Measurements from ENCODE around the gene WDR7. TPM values are rescaled to one million over a fixed set of nuclear protein-coding genes. Genes with fewer than 3 reads are reported as not detected.

The WDR7 gene
- total and polyA plus RNA-seq, 10 of the 15 experiments (the other 5 are each of a cell fraction or from before 2014, with no cell fraction given) = 2.8 to 16.5 (median 11.7) TPM

DNA sequence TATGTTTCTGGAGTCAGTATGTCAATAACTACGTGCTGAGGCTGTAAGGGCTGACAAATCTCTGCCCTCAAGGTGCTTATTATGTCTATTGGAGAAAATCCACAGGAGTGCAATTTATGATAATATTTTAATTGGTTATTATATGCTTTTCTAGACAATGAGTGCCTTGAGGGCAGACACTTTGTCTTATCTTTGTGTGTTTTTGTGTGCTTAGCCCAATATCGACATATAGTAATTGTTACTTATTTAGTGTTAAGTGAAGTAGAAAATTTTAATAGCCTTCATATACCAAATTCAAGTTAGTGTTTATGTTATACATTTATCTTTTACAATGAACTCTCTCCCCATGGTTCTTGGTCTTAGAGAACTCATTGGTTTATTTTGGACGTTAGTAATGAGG lies 118.9 kb downstream of the WDR7 start:
- Histone ChIP-seq H3K36me3 (ENCODE audit: control insufficient read depth in 2 of 2, insufficient read depth in 2 of 2, low read length in 1 of 2) (no peaks in the 10 kb centered on the region), H3K4me1 (ENCODE audit: control insufficient read depth, insufficient read depth, low read length) (no peaks in the 10 kb centered on the region), H3K27ac (ENCODE audit: control insufficient read depth, insufficient read depth) (no peak overlapping the region), H3K27me3 (replicated peaks in 1 of 2; ENCODE audit: control insufficient read depth in 2 of 2, insufficient read depth in 2 of 2, low read length in 1 of 2) (no peaks in the 10 kb centered on the region), H2AFZ (ENCODE audit: control insufficient read depth, low read depth, low read length) (no peak overlapping the region), H3K79me2 (ENCODE audit: control insufficient read depth, insufficient read depth, low read length) (no peaks in the 10 kb centered on the region), H3K4me3 (no peak overlapping the region), H3K9ac (ENCODE audit: control insufficient read depth, insufficient read depth, low read length) (no peak overlapping the region), H3K9me3 (replicated peaks; ENCODE audit: control insufficient read depth, insufficient read depth, low read length) (no peaks in the 10 kb centered on the region), H3K4me2 (ENCODE audit: control insufficient read depth, insufficient read depth) (no peak overlapping the region), H4K20me1 (ENCODE audit: control insufficient read depth, insufficient read depth) (no peaks in the 10 kb centered on the region)
- DNase-seq (ENCODE audit: low read depth, low spot score) = no peak
- POLR2A ChIA-PET = no interaction called here
- intact Hi-C loops (cut with micrococcal nuclease; ENCODE audit: unreplicated experiment) = no loop called here
- WGBS (ENCODE audit: insufficient coverage, insufficient replicate concordance, low lambda C conversion rate, missing lambda C conversion rate) = 84% methylated on average over 3 of the region's 3 CpGs
- FAIRE-seq = no peak
- BruUV-seq (replicated peaks) = no TSS peak
- in situ Hi-C loops (cut with MboI) = no loop called here
- SMC1A ChIA-PET (ENCODE audit: uncharacterized antibody, unreplicated experiment) = no interaction called here
- TF ChIP-seq NFYB (IDR thresholded peaks at IDR 0.05; ENCODE audit: insufficient read depth, low read depth, low read length) (no peak), DPF2 (IDR thresholded peaks at IDR 0.05) (no peak), GATAD2B (conservative IDR thresholded peaks at IDR 0.05; ENCODE audit: low read depth) (no peak), IRF4 (IDR thresholded peaks at IDR 0.05; ENCODE audit: low read depth, low read length) (no peak), SUZ12 (IDR thresholded peaks at IDR 0.05; ENCODE audit: unreplicated experiment) (no peak), NR2C1 (IDR thresholded peaks at IDR 0.05) (no peak), ESRRA (IDR thresholded peaks at IDR 0.05; ENCODE audit: low read length) (no peak), SMAD1 (IDR thresholded peaks at IDR 0.05; ENCODE audit: low read depth, partially characterized antibody) (no peak), PAX5 (IDR thresholded peaks at IDR 0.05; ENCODE audit: borderline replicate concordance, low read depth, low read length) (no peak), BMI1 (IDR thresholded peaks at IDR 0.05; ENCODE audit: borderline replicate concordance) (no peak), SUPT20H (IDR thresholded peaks at IDR 0.05; ENCODE audit: borderline replicate concordance, control insufficient read depth, low read depth, low read length) (no peak)
- TF ChIP-seq, protein P1, sequence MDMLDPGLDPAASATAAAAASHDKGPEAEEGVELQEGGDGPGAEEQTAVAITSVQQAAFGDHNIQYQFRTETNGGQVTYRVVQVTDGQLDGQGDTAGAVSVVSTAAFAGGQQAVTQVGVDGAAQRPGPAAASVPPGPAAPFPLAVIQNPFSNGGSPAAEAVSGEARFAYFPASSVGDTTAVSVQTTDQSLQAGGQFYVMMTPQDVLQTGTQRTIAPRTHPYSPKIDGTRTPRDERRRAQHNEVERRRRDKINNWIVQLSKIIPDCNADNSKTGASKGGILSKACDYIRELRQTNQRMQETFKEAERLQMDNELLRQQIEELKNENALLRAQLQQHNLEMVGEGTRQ (IDR thresholded peaks at IDR 0.05; ENCODE audit: borderline replicate concordance, low read depth, low read length) = no peak
- TF ChIP-seq, protein P2, sequence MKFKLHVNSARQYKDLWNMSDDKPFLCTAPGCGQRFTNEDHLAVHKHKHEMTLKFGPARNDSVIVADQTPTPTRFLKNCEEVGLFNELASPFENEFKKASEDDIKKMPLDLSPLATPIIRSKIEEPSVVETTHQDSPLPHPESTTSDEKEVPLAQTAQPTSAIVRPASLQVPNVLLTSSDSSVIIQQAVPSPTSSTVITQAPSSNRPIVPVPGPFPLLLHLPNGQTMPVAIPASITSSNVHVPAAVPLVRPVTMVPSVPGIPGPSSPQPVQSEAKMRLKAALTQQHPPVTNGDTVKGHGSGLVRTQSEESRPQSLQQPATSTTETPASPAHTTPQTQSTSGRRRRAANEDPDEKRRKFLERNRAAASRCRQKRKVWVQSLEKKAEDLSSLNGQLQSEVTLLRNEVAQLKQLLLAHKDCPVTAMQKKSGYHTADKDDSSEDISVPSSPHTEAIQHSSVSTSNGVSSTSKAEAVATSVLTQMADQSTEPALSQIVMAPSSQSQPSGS (IDR thresholded peaks at IDR 0.05; ENCODE audit: low read length) = no peak
- TF ChIP-seq, protein P3, sequence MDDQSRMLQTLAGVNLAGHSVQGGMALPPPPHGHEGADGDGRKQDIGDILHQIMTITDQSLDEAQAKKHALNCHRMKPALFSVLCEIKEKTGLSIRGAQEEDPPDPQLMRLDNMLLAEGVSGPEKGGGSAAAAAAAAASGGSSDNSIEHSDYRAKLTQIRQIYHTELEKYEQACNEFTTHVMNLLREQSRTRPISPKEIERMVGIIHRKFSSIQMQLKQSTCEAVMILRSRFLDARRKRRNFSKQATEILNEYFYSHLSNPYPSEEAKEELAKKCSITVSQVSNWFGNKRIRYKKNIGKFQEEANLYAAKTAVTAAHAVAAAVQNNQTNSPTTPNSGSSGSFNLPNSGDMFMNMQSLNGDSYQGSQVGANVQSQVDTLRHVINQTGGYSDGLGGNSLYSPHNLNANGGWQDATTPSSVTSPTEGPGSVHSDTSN (IDR thresholded peaks at IDR 0.05; ENCODE audit: insufficient replicate concordance, low read depth, low read length) = no peak
- no peak for ATAC-seq
- RAD21 ChIA-PET (ENCODE audit: unreplicated experiment) = no interaction called here
- CTCF ChIA-PET = interaction anchor here (1.6 kb wide), 1 partner anchor 20 kb away, joined by 6 read pairs; no protein-coding TSS in a partner anchor
